Activated naive CD4-positive, alpha-beta T cell treated with anti-CD3 and anti-CD28 coated beads, Interleukin-2, amount 50 U/mL, for 16 hours (primary cell): ENCODE measurements around the gene SSR3.
"Not testable (repeated sequence)": the region's sequence is repeated elsewhere in the genome, so short reads cannot be mapped to it uniquely, and the experiment has no call there.

Experiments
- DNase-seq: peaks from one replicate; pipeline ENCODE4 v3.0.0-alpha.2; 2020

The SSR3 gene

GRCh38 chr3:156575641-156576040, 20.7 kb upstream of the SSR3 start:
- no peak for DNase-seq

GRCh38 chr3:156569881-156570280, 15.0 kb upstream of the SSR3 start:
- DNase-seq, result not testable (repeated sequence)

GRCh38 chr3:156569016-156569415, 14.1 kb upstream of the SSR3 start:
- DNase-seq, result not testable (repeated sequence)

GRCh38 chr3:156563900-156564682, 9.2 kb upstream of the SSR3 start:
- no peak for DNase-seq

GRCh38 chr3:156562486-156562885, 7.6 kb upstream of the SSR3 start:
- DNase-seq, result not testable (repeated sequence)

- no peak for DNase-seq
These were observed 6.6 kb upstream of the SSR3 start for GRCh38 chr3:156561533-156561932.

- no peak for DNase-seq
These were observed 4.4 kb upstream of the SSR3 start for GRCh38 chr3:156559321-156559720.

GRCh38 chr3:156558389-156558788, 3.5 kb upstream of the SSR3 start:
- no peak for DNase-seq

- DNase-seq, result no peak
These were observed 439 bp downstream of the SSR3 start for GRCh38 chr3:156554515-156554841.

- DNase-seq, result no peak
These were observed 1.1 kb downstream of the SSR3 start for GRCh38 chr3:156553705-156554356.

GRCh38 chr3:156552973-156553372, 1.9 kb downstream of the SSR3 start:
- no peak for DNase-seq

- no peak for DNase-seq
These were observed 3.2 kb downstream of the SSR3 start for GRCh38 chr3:156551746-156552145.

- DNase-seq, result no peak
These were observed 3.7 kb downstream of the SSR3 start for GRCh38 chr3:156551261-156551660.

GRCh38 chr3:156548902-156549301, 6.0 kb downstream of the SSR3 start:
- DNase-seq, result no peak

GRCh38 chr3:156548041-156548687, 6.8 kb downstream of the SSR3 start:
- no peak for DNase-seq

- no peak for DNase-seq
These were observed 7.3 kb downstream of the SSR3 start for GRCh38 chr3:156547637-156548036.

- no peak for DNase-seq
These were observed 11.8 kb downstream of the SSR3 start for GRCh38 chr3:156543043-156543555.

- no peak for DNase-seq
These were observed 12.5 kb downstream of the SSR3 start for GRCh38 chr3:156542101-156543042.

- DNase-seq, result no peak
These were observed 15.1 kb downstream of the SSR3 start for GRCh38 chr3:156539802-156540201.

- no peak for DNase-seq
These were observed 15.9 kb downstream of the SSR3 start for GRCh38 chr3:156539051-156539450.

- DNase-seq, result no peak
These were observed 18.2 kb downstream of the SSR3 start for GRCh38 chr3:156536524-156537316.

- no peak for DNase-seq
These were observed 19.1 kb downstream of the SSR3 start for GRCh38 chr3:156535798-156536197.
